Spleen (tissue), 11 donors: ENCODE results near the gene NFE2L1. TPM values are rescaled to one million over a fixed set of nuclear protein-coding genes. Genes with fewer than 3 reads are reported as not detected.

ENCODE experiments used
- DNase-seq: peaks from one replicate; pipeline ENCODE4 v3.0.0-alpha.2; 2020
- H3K27ac ChIP-seq, 8 donors: fragments of 200-600 bp; sonication (generic) in 7 of 8; 1 replicate in 4 of 8; 2 replicates in 4 of 8; pipeline versions ENCODE4 v1.5.0 to v1.8.0; 2016 to 2021; ENCODE audit warnings: inconsistent platforms in 4 of 8, mild to moderate bottlenecking in 4 of 8, moderate library complexity in 1 of 8
- H3K27me3 ChIP-seq, 7 donors: fragments of 200-600 bp; sonication (generic) in 6 of 7; replicated peaks in 1 of 7; 1 replicate in 4 of 7; 2 replicates in 3 of 7; pipeline versions ENCODE4 v1.5.0 to v1.8.0; 2016 to 2021; ENCODE audit warnings: inconsistent platforms in 3 of 7, mild to moderate bottlenecking in 1 of 7
- H3K36me3 ChIP-seq, 6 donors: fragments of 200-600 bp; sonication (generic) in 5 of 6; 1 replicate in 4 of 6; 2 replicates in 2 of 6; pipeline versions ENCODE4 v1.5.0 to v1.8.0; 2016 to 2021; ENCODE audit warnings: inconsistent platforms in 2 of 6
- H3K4me1 ChIP-seq, 6 donors: fragments of 200-600 bp; sonication (generic) in 5 of 6; 1 replicate in 3 of 6; 2 replicates in 3 of 6; pipeline versions ENCODE4 v1.5.0 to v1.8.0; 2016 to 2021; ENCODE audit warnings: inconsistent platforms in 3 of 6
- H3K4me3 ChIP-seq, 8 donors: fragments of 200-600 bp; sonication (generic) in 7 of 8; 1 replicate in 4 of 8; 2 replicates in 4 of 8; pipeline versions ENCODE4 v1.5.0 to v1.8.0; 2016 to 2021; ENCODE audit warnings: inconsistent platforms in 4 of 8, mild to moderate bottlenecking in 4 of 8, moderate library complexity in 2 of 8
- H3K9me3 ChIP-seq, 8 donors: fragments of 200-600 bp; sonication (generic) in 7 of 8; 1 replicate in 4 of 8; 2 replicates in 4 of 8; pipeline versions ENCODE4 v1.5.0 to v1.8.0; 2016 to 2021; ENCODE audit warnings: inconsistent platforms in 4 of 8
- CTCF ChIP-seq, 11 experiments: fragments of 200-600 bp in 7 of 11; fragments of 450-650 bp in 4 of 11; sonication (generic) in 4 of 11; IDR thresholded peaks in 8 of 11; conservative IDR thresholded peaks in 3 of 11; 1 replicate in 7 of 11; 2 replicates in 4 of 11; pipeline versions ENCODE4 v1.4.0 to v1.8.0; 2016 to 2021; ENCODE audit warnings: antibody characterized with exemption in 11 of 11, inconsistent platforms in 4 of 11, mild to moderate bottlenecking in 1 of 11
- POLR2A ChIP-seq, 3 donors: fragments of 450-650 bp; IDR thresholded peaks; one replicate each; pipeline ENCODE4 v1.5.1; 2017; ENCODE audit warnings: antibody characterized with exemption in 3 of 3, mild to moderate bottlenecking in 1 of 3
- POLR2AphosphoS5 ChIP-seq, 3 donors: sonication (generic); formaldehyde crosslinking; IDR thresholded peaks; one replicate each; pipeline ENCODE4 v1.5.1; 2017; ENCODE audit warnings: antibody characterized with exemption in 3 of 3
- WGBS, 5 donors: extraction: QIAGEN DNeasy Blood & Tissue Kit in 3 of 5; methylation state at CpG; one replicate each; pipeline versions ENCODE4 v1.1.5 to v1.1.7; 2013 to 2018; 5-methylcytosine and 5-hydroxymethylcytosine counted together
- intact Hi-C: fragments of 100-400 bp; cut with DNase I; formaldehyde crosslinking; loops from one replicate; pipeline ENCODE4 v1.15.0; 2023; ENCODE audit warnings: low total_unique reads
- polyA plus RNA-seq, 3 donors: library from polyadenylated mRNA; stranded (reverse); fragments of 200-250 nt; gene quantifications; one replicate each; pipeline ENCODE4 v1.2.1, GENCODE V29; 2013
- total RNA-seq, 7 donors: library from RNA; depleted of rRNA in 3 of 7; stranded (reverse); fragments of >200 nt in 3 of 7; fragmentation: NEBNext Ultra II Directional in 4 of 7; extraction: Animal tissue kit (Norgen Biotek cat#: 25700) in 4 of 7; gene quantifications; one replicate each; pipeline versions ENCODE4 v1.1.0 to v1.2.1, GENCODE V29; 2016 to 2021
- donor health status: healthy with polysubstance abuse.
- donor health status: DM: no; HTN: no; CAD: no; lungs with moderate emphysema.
- donor health status: DM: no; HTN: no; CAD: no.
- donor health status: Bipolar disorder and iron deficiency.
- donor health status: healthy.
- donor health status: DM: no; HTN: no; CAD: no.
- donor health status: DM: yes; HTN: yes; CAD: no.

The NFE2L1 gene
- total and polyA plus RNA-seq, 10 donors, result 21.2 to 242 (median 134) TPM

- Histone ChIP-seq H3K4me1 (peaks cover 0 to 24% (median 15%) of the 10 kb centered on the region in 6 donors), H3K36me3 (no peaks in the 10 kb centered on the region), H3K4me3 (peak overlapping the region in 5 of 8 donors; percentile 6 to 85 (median 54)), H3K9me3 (no peaks in the 10 kb centered on the region), H3K27me3 (peaks cover 0 to 45% (median 0%) of the 10 kb centered on the region in 7 donors), H3K27ac (peak overlapping the region in 1 of 8 donors; percentile 71)
- no peak for DNase-seq
- TF ChIP-seq POLR2AphosphoS5 (IDR thresholded peaks at IDR 0.05), result no peak
- no peak for TF ChIP-seq POLR2A (IDR thresholded peaks at IDR 0.05)
- no peak for TF ChIP-seq CTCF (IDR thresholded peaks at IDR 0.05 in 8 of 11, conservative IDR thresholded peaks at IDR 0.05 in 3 of 11)
- intact Hi-C loops, result no loop called here
- WGBS, 5 donors, result 10 to 23% (median 11%) methylated on average over 7 to 19 of the region's 19 CpGs
Measured at GRCh38 chr17:48037838-48038323, 10.3 kb upstream of the NFE2L1 start.

- no peak for TF ChIP-seq POLR2A (IDR thresholded peaks at IDR 0.05)
- intact Hi-C loops, result no loop called here
- H3K27me3 ChIP-seq, result peaks cover 0 to 45% (median 0%) of the 10 kb centered on the region in 7 donors
- no peak for DNase-seq
- H3K4me1 ChIP-seq, result peaks cover 0 to 24% (median 15%) of the 10 kb centered on the region in 6 donors
- H3K9me3 ChIP-seq, result no peaks in the 10 kb centered on the region
- no peaks in the 10 kb centered on the region for H3K36me3 ChIP-seq
- H3K4me3 ChIP-seq, result no peak overlapping the region
- H3K27ac ChIP-seq, result no peak overlapping the region
- 57 to 84% (median 71%) methylated on average over 2 of the region's 2 CpGs for WGBS, 5 donors
Measured at GRCh38 chr17:48038687-48039086, 9.5 kb upstream of the NFE2L1 start.

DNA sequence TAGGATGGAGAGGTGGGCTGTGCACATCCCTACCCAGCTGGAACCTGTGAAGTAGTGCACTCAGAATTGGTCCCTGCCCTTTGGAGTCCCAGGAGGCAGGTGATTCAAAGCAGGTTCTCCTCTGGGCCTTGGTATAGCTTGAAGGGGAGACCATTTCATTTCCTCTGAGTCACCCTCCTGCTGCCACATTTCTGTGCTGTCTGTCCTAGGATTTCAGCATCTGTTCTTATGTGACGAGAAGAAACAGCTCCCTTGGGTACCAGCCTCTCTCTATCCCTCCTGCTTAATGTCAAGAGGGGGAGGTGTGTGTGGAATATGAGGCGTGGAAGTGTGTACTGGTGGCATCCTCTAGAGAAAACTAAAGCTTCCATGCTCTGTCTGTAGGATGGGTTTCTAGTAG, 5.0 kb upstream of the NFE2L1 start:
- 68 to 81% (median 78%) methylated on average over 2 of the region's 2 CpGs for WGBS, 5 donors
- Histone ChIP-seq H3K4me1 (peaks cover 5 to 31% (median 14%) of the 10 kb centered on the region in 6 donors), H3K27ac (no peak overlapping the region), H3K4me3 (no peak overlapping the region), H3K9me3 (no peaks in the 10 kb centered on the region), H3K36me3 (no peaks in the 10 kb centered on the region), H3K27me3 (peaks cover 0 to 20% (median 0%) of the 10 kb centered on the region in 7 donors)
- intact Hi-C loops, result no loop called here
- DNase-seq, result no peak
- no peak for TF ChIP-seq CTCF (IDR thresholded peaks at IDR 0.05 in 8 of 11, conservative IDR thresholded peaks at IDR 0.05 in 3 of 11)

GRCh38 chr17:48044851-48045250, 3.3 kb upstream of the NFE2L1 start:
- intact Hi-C loops, result no loop called here
- WGBS, 5 donors, result 90 to 95% (median 93%) methylated on average over 4 of the region's 4 CpGs
- peaks cover 0 to 3% (median 0%) of the 10 kb centered on the region in 7 donors for H3K27me3 ChIP-seq

More at GRCh38 chr17:48044851-48045250, 3.3 kb upstream of the NFE2L1 start:
- TF ChIP-seq CTCF (IDR thresholded peaks at IDR 0.05 in 8 of 11, conservative IDR thresholded peaks at IDR 0.05 in 3 of 11) (no peak), POLR2A (IDR thresholded peaks at IDR 0.05) (no peak), POLR2AphosphoS5 (IDR thresholded peaks at IDR 0.05) (no peak)
- no peak overlapping the region for H3K4me3 ChIP-seq
- no peaks in the 10 kb centered on the region for H3K36me3 ChIP-seq
- H3K9me3 ChIP-seq, result no peaks in the 10 kb centered on the region
- H3K4me1 ChIP-seq, result peaks cover 11 to 37% (median 21%) of the 10 kb centered on the region in 6 donors
- H3K27ac ChIP-seq, result no peak overlapping the region
- no peak for DNase-seq
